PFSK-1 (cell line): ENCODE measurements around the gene GABRR1.

Source experiments
- FOXP2 ChIP-seq: optimal IDR thresholded peaks from 2 replicates; pipeline ENCODE3; 2011; ENCODE audit warnings: borderline replicate concordance, control low read depth, inconsistent platforms; ENCODE audit not compliant: insufficient read depth; ENCODE audit errors: extremely low read length, extremely low read depth
- POLR2AphosphoS5 ChIP-seq: IDR thresholded peaks from 2 replicates; pipeline ENCODE4 v1.6.1; 2012; ENCODE audit warnings: low read depth, mild to moderate bottlenecking, control low read depth, low read length, moderate library complexity
- REST ChIP-seq, 2 experiments: IDR thresholded peaks; 2 replicates each; pipeline versions ENCODE4 v1.6.1 to v1.8.0; 2011 to 2012; ENCODE audit warnings: low read depth in 2 of 2, low read length in 2 of 2, control low read depth in 1 of 2, inconsistent platforms in 1 of 2, mild to moderate bottlenecking in 1 of 2, moderate library complexity in 1 of 2; ENCODE audit not compliant: insufficient read depth in 1 of 2
- SIN3A ChIP-seq: IDR thresholded peaks from 2 replicates; pipeline ENCODE4 v1.6.1; 2012; ENCODE audit warnings: mild to moderate bottlenecking, low read length, moderate library complexity, borderline replicate concordance; ENCODE audit not compliant: insufficient read depth

GRCh38 chr6:89204096-89204495 is 13.1 kb downstream of the GABRR1 start:
- TF ChIP-seq POLR2AphosphoS5 (no peak), SIN3A (no peak), REST (IDR thresholded peaks at IDR 0.05; ENCODE audit: insufficient read depth in 1 of 2, low read depth in 2 of 2, low read length in 2 of 2) (no peak), FOXP2 (no peak)
